ENCODE data around the gene AUTS2.

The AUTS2 gene

GRCh38 chr7:69893906-69894305 lies 295.6 kb downstream of the AUTS2 start:
- DNase-seq (ENCODE audit: low read depth in 2 of 2) = no peak

- no peak for DNase-seq (ENCODE audit: low read depth in 2 of 2)
Measured at GRCh38 chr7:69895446-69895845, 297.2 kb downstream of the AUTS2 start.

DNA sequence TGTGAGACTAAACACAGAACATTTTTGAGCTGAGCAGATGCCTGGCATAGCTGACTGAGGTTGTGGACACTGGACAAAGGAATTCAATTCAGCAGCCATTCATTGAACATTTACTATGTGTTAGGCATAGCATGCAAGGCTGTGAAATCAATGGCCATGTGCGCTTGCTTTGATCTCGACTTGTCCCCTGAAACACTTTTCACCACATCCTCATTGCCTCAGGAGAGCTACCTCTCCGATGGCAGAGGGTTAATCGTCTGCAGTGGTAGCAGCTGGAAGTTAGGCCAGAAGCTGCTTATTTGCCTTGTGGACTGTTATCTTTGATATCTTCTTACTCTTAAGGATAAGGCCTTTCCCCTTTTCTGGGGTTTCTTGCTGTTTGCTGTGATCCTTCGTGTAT lies 297.8 kb downstream of the AUTS2 start:
- DNase-seq (ENCODE audit: low read depth in 2 of 2) = no peak

GRCh38 chr7:69898189-69898588 lies 299.9 kb downstream of the AUTS2 start:
- no peak for DNase-seq (ENCODE audit: low read depth in 2 of 2)

DNA sequence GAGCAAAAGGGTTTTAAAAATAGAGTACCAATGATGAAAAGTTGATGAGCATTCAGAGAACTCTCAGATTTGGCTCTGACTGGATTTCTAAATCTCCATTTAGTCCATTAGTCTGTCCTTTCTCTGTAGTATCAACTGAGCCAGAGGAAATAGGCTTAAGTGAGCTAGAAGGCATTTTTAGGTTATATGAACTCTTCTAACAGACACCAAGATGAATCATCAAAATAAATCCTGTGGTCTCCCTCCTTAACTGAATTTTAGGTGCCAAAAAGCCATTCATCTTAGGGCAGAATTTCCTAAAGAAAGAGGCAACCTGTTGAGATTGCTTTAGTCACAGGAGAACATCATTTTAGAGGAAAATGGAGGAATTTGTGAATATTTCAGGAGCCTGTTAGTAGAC lies 305.1 kb downstream of the AUTS2 start:
- DNase-seq (ENCODE audit: low read depth in 2 of 2) = no peak

GRCh38 chr7:69906283-69906995 lies 308.2 kb downstream of the AUTS2 start:
- DNase-seq (ENCODE audit: low read depth in 2 of 2) = no peak

- no peak for DNase-seq (ENCODE audit: low read depth in 2 of 2)
Measured at GRCh38 chr7:69907720-69908119, 309.4 kb downstream of the AUTS2 start.

DNA sequence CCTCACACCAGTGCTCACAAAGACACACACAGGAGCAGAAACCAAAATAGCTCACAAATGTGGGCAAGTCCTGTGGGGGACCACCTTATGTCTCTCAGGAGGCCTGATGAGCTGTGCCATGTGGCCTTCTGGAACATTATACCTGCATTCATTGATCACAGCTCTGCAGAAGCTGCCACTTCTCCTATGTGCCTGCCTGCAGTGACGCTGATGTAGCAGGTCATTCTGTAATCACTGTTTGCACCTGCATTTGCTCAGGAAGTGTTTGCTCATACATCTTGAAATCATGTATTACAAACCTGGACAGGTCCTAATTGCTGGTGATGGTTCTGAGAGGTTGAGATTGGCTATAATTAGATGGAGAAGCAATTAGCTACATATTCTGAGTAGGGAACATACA lies 310.2 kb downstream of the AUTS2 start:
- DNase-seq (ENCODE audit: low read depth in 2 of 2) = no peak

- DNase-seq (ENCODE audit: low read depth in 2 of 2) = no peak
Measured at GRCh38 chr7:69910150-69910549, 311.9 kb downstream of the AUTS2 start.

GRCh38 chr7:69911337-69911736 lies 313.1 kb downstream of the AUTS2 start:
- no peak for DNase-seq (ENCODE audit: low read depth in 2 of 2)

GRCh38 chr7:69912141-69912540 lies 313.9 kb downstream of the AUTS2 start:
- no peak for DNase-seq (ENCODE audit: low read depth in 2 of 2)

GRCh38 chr7:69912846-69913245 lies 314.6 kb downstream of the AUTS2 start:
- DNase-seq (ENCODE audit: low read depth in 2 of 2) = no peak

DNA sequence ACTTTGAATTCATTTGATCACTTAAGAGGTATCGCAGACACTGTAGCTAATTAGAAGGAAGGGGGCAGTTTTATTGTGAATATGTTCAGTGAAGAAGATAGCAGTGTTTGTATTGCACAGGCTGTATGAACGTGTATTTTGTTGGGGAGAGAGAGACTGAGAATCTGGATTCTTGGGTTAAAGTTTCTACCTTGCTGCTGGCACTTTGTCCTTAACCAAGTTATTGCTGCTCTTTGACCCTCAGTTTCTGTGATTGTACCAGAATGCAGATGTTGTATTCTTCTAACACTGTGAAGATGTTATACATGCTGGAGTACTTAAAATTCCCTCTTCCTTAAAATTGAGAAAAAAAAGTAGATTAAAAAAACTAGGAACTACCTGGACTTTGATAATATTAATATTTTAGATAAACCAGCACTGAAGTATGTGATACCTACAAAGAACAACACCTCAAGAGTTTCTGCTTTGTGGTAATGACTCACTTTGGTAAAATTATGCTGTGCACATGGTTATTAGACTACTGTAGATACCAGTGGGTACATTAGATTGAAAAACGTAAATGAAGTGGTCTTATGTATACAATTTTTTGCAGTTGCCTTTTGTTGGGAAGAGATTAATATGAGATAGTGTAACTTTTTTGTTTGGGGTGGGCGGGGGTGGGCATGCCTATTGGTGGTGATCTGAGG lies 321.3 kb downstream of the AUTS2 start:
- DNase-seq (ENCODE audit: low read depth in 2 of 2) = no peak

GRCh38 chr7:69920797-69921196 lies 322.5 kb downstream of the AUTS2 start:
- no peak for DNase-seq (ENCODE audit: low read depth in 2 of 2)

DNA sequence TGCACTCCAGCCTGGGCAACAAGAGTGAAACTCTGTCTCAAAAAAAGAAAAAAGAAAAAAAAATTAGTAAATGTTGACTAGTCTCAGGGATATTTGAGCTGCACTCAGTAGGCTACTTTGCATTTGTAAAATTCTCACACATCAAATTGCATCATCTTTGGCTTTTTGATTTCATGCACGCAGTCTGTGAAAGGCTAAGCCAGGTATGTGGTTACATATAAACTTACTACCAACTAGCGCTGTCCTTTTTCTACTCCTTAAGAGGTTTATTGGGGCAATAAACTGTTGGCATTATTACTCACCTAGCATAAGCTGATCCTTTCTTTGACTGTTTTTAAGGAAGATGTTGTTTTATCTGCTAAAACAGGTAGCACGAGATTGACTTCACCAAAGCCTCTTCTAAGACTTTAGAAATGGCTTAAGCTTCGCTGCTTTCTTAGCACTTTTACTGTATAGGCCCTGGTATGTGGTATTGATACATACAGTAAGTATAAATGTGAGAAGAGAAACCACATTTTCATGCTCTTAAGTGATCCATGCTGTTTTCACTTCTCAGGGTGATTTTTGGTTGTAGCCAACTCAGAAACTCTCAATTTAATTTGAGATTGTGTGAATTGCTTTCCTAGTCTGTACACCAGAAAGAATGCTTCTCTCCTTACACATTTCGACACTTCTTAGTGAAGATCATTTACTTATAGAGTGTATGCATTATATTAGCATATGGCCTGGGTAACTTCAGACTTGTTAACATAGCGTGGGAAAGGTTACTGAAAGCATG lies 323.9 kb downstream of the AUTS2 start:
- no peak for DNase-seq (ENCODE audit: low read depth in 2 of 2)

DNA sequence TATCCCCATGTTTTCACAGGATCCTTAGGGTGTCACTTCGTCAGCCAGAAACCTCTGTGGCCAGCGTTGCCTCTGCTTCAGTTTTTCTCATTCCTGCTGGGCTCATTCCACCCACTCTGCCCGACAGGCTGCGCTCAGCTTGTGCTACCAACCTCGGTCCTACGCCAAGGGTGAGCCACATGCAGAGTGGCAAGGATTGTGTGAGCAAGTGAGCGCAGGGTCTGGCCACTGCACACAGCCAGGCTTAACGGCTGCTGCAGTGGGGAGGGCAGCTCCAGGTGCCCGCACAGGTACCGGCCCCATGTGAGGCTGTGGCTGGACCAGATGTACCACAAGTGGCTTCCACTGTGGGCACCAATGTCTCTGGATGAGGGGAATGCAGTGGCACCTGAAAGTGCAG lies 329.2 kb downstream of the AUTS2 start:
- no peak for DNase-seq (ENCODE audit: low read depth in 2 of 2)

DNA sequence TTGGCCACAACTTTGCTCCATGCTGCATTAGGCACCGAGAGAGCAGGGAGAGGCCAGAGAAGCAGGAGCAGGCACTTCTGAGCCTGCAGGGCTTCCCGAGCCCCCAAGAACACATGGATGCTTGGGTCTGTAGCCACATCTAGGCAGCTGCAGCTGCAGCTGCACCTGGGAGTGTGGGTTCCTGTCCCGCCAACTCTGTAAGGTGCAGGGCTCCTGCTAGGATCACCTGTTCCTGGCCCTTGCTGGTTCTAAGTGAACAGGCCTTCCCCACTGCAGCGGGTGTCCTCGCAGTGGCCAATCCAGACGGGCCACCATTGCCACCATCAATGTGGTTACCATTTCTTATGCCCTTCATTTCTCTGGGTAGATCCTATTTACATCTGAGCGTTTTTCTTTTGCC lies 330.3 kb downstream of the AUTS2 start:
- DNase-seq (ENCODE audit: low read depth in 2 of 2) = no peak

DNA sequence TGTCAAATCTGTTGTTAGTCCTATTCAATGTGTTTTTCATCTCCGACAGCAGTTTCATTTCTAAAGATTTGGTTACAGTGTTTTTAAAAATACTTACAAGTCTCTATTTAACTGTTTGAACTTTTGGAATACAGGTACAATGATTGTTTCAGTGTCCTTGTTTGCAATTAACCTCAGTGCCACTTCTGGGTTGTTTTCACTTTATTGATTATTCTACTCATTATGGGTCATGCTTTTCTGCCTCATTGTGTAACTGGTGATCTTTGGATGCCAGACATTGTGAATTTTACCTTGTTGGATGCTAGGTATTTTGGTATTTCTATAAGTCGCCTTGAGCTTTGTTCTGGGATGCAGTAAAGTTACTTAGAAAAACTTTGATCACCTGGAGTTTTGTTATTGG lies 331.3 kb downstream of the AUTS2 start:
- DNase-seq (ENCODE audit: low read depth in 2 of 2) = no peak

DNA sequence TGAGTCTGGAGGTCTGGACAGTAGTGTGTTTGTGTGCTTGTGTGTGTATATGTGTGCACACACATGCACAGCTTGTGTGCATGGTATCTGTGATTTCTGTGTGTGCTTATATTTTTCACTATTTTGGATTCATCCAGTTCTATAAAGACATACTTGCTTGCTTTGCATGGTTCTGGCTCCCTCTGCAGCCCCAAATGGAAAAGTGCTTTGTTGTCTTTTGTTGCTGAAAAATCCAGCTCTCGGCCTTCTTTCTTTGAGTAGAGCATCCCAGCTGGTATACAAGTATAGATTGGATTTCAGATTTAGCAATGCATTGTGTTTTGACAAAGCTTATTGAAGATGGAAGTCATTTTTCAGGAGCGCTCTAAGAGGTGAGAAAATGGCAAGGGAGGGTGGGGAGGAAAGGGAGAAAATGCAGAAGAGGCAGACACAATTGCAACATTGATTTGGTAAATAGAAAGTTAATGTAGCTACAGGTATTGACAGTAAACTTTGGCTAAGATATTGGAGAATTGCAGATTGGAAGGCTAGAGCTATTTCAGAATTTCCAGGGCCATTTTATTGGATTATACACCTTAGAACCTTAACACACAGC lies 333.9 kb downstream of the AUTS2 start:
- DNase-seq (ENCODE audit: low read depth in 2 of 2) = no peak

DNA sequence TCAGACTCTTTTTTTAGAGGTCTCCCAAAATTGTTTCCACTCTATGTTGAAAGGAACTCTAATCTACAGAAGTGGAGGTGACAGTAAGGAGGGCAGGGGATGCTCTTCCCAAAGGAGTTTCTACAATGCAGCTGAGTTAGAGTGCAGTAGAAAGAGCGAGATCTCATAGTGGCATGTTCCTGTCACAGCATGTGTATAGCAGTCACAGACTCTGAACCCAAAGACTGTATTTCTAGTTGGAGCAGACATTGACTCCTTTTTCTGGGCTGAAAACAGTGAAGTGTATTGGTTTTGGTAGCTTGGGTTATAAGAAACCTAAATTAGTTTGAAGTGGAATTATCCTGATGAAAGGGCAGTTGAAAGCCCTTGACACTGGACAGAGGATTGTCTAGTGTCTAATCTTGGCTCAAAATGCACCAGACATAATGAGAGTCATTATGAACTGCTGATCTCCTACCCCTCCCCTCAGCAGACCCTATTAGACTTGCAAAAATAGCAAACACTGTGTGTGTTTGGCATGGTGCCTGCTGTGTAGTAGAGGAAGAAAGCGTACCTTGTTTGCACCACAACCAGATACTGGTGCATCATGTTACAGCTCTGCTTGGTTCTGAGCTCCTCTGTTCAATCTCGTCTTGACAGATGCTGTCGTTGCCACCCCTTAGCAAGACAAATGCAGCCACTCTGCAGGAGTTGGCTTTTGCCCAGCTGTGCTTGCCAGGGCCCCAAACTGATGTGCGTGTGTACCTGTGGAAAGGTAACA lies 336.0 kb downstream of the AUTS2 start:
- no peak for DNase-seq (ENCODE audit: low read depth in 2 of 2)

- no peak for DNase-seq (ENCODE audit: low read depth in 2 of 2)
Measured at GRCh38 chr7:69935107-69935506, 336.8 kb downstream of the AUTS2 start.

- no peak for DNase-seq (ENCODE audit: low read depth in 2 of 2)
Measured at GRCh38 chr7:69937097-69937496, 338.8 kb downstream of the AUTS2 start.
